ENCODE results near the gene UBASH3A. TPM values are rescaled to one million over a fixed set of nuclear protein-coding genes. Genes with fewer than 3 reads are reported as not detected.

The UBASH3A gene
- polyA plus RNA-seq, 1 donor (not counting 4 experiments of a cell fraction or from before 2014, with no cell fraction given): not detected

DNA sequence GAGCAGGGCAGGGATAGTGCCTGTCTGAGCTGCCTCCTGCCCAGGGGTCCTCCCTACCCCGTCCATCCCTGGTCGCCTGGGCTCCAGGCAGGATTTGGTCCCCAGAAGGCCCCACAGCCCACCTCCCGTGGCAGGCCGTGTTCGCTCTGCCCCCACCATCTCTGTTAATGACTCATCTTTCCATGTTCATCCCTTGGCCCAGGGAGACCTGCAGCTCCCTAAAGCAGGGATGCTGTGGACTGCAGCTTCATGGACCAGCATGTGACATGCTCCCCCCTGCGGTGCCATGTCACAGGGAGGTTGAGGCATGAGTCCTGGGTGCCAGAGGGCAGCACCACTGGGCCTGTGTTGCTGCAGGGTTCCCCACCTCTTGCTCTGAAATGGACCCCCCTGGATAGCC lies 26.8 kb downstream of the UBASH3A start:
- Histone ChIP-seq H3K27ac (ENCODE audit: control insufficient read depth, insufficient read depth, low read length) (no peak overlapping the region), H4K20me1 (ENCODE audit: control insufficient read depth, extremely low read depth, insufficient read depth, low read length) (no peaks in the 10 kb centered on the region), H3K9me1 (ENCODE audit: control insufficient read depth, extremely low read depth, insufficient read depth, low read length) (no peaks in the 10 kb centered on the region), H3K9ac (ENCODE audit: control insufficient read depth, extremely low read depth, insufficient read depth, low read length) (no peak overlapping the region), H3K9me3 (ENCODE audit: control insufficient read depth, low read depth, low read length) (no peaks in the 10 kb centered on the region), H3K4me2 (ENCODE audit: control insufficient read depth, extremely low read depth, insufficient read depth, low read depth, low read length) (no peak overlapping the region), H3K27me3 (ENCODE audit: control insufficient read depth, extremely low read depth, insufficient read depth, low read length) (peaks cover 10% of the 10 kb centered on the region), H3K79me2 (ENCODE audit: control insufficient read depth, insufficient read depth, low read length) (no peaks in the 10 kb centered on the region), H3K4me1 (ENCODE audit: control insufficient read depth, extremely low read depth, insufficient read depth, low read length) (peaks cover 4% of the 10 kb centered on the region), H3K36me3 (ENCODE audit: control insufficient read depth in 2 of 2, extremely low read depth in 1 of 2, insufficient read depth in 2 of 2, low read length in 2 of 2) (no peaks in the 10 kb centered on the region), H3K4me3 (ENCODE audit: control insufficient read depth in 2 of 3, extremely low read depth in 1 of 3, insufficient read depth in 2 of 3, low read depth in 1 of 3, low read length in 3 of 3) (no peak overlapping the region), H2AFZ (ENCODE audit: control insufficient read depth, low read length) (no peak overlapping the region)
- TF ChIP-seq, protein P1, sequence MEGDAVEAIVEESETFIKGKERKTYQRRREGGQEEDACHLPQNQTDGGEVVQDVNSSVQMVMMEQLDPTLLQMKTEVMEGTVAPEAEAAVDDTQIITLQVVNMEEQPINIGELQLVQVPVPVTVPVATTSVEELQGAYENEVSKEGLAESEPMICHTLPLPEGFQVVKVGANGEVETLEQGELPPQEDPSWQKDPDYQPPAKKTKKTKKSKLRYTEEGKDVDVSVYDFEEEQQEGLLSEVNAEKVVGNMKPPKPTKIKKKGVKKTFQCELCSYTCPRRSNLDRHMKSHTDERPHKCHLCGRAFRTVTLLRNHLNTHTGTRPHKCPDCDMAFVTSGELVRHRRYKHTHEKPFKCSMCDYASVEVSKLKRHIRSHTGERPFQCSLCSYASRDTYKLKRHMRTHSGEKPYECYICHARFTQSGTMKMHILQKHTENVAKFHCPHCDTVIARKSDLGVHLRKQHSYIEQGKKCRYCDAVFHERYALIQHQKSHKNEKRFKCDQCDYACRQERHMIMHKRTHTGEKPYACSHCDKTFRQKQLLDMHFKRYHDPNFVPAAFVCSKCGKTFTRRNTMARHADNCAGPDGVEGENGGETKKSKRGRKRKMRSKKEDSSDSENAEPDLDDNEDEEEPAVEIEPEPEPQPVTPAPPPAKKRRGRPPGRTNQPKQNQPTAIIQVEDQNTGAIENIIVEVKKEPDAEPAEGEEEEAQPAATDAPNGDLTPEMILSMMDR (optimal IDR thresholded peaks at IDR 0.05 in 1 of 3, IDR thresholded peaks at IDR 0.05 in 1 of 3, conservative IDR thresholded peaks at IDR 0.05 in 1 of 3; ENCODE audit: extremely low read depth in 1 of 3, insufficient read depth in 2 of 3, low read length in 3 of 3): no peak
- TF ChIP-seq EZH2 (IDR thresholded peaks at IDR 0.05; ENCODE audit: low read length): no peak
- no peak for FAIRE-seq
- dilution Hi-C loops (cut with MboI; ENCODE audit: extremely low pct_ligation_motif_present, low sequenced_read_pairs): no loop called here
- no peak for DNase-seq (ENCODE audit: low read depth, low spot score)

DNA sequence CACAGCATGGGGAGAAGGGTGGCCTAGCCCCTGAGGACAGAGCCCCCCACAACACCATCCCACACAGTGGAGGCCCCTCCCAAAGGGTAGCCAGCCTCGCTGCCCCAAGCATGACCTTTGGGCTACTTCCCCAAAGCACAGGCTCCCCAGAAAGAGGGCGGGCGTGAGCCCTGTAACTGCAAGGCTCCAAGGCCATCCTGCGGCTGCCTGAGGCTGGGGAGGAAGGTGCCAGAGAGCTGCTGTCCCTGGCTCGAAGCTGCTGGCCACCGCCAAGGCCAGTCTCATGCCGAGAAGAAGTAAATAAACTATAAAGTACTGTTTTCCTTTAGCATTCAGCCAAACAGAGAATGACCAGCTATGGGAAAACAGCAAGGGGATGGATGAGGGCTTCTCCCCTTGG lies 27.5 kb downstream of the UBASH3A start:
- no peak overlapping the region for H3K27ac ChIP-seq (ENCODE audit: control insufficient read depth, insufficient read depth, low read length)
- DNase-seq (ENCODE audit: low read depth, low spot score): no peak
- dilution Hi-C loops (cut with MboI; ENCODE audit: extremely low pct_ligation_motif_present, low sequenced_read_pairs): no loop called here
- H3K27me3 ChIP-seq (ENCODE audit: control insufficient read depth, extremely low read depth, insufficient read depth, low read length): peaks cover 10% of the 10 kb centered on the region
- H3K9me1 ChIP-seq (ENCODE audit: control insufficient read depth, extremely low read depth, insufficient read depth, low read length): no peaks in the 10 kb centered on the region
- no peaks in the 10 kb centered on the region for H3K9me3 ChIP-seq (ENCODE audit: control insufficient read depth, low read depth, low read length)
- no peak overlapping the region for H3K4me3 ChIP-seq (ENCODE audit: control insufficient read depth in 2 of 3, extremely low read depth in 1 of 3, insufficient read depth in 2 of 3, low read depth in 1 of 3, low read length in 3 of 3)
- no peak for FAIRE-seq
- H3K79me2 ChIP-seq (ENCODE audit: control insufficient read depth, insufficient read depth, low read length): no peaks in the 10 kb centered on the region
- no peaks in the 10 kb centered on the region for H4K20me1 ChIP-seq (ENCODE audit: control insufficient read depth, extremely low read depth, insufficient read depth, low read length)
- H3K9ac ChIP-seq (ENCODE audit: control insufficient read depth, extremely low read depth, insufficient read depth, low read length): no peak overlapping the region
- peaks cover 4% of the 10 kb centered on the region for H3K4me1 ChIP-seq (ENCODE audit: control insufficient read depth, extremely low read depth, insufficient read depth, low read length)
- H3K36me3 ChIP-seq (ENCODE audit: control insufficient read depth in 2 of 2, extremely low read depth in 1 of 2, insufficient read depth in 2 of 2, low read length in 2 of 2): no peaks in the 10 kb centered on the region
- H2AFZ ChIP-seq (ENCODE audit: control insufficient read depth, low read length): no peak overlapping the region
- TF ChIP-seq, protein P1 (optimal IDR thresholded peaks at IDR 0.05 in 1 of 3, IDR thresholded peaks at IDR 0.05 in 1 of 3, conservative IDR thresholded peaks at IDR 0.05 in 1 of 3; ENCODE audit: extremely low read depth in 1 of 3, insufficient read depth in 2 of 3, low read length in 3 of 3): no peak
- TF ChIP-seq EZH2 (IDR thresholded peaks at IDR 0.05; ENCODE audit: low read length): no peak
- no peak overlapping the region for H3K4me2 ChIP-seq (ENCODE audit: control insufficient read depth, extremely low read depth, insufficient read depth, low read depth, low read length)
